HG02981 (cell line): ENCODE results near the gene TIMM17A.
"Not testable (repeated sequence)": the region's sequence is repeated elsewhere in the genome, so short reads cannot be mapped to it uniquely, and the experiment has no call there.

Source experiments
- ATAC-seq: cut with Tn5 transposase; IDR thresholded peaks from one replicate; pipeline ENCODE4 v1.9.1; 2021; ENCODE audit warnings: mild to moderate bottlenecking, moderate library complexity; ENCODE audit not compliant: unreplicated experiment

Gene TIMM17A

DNA sequence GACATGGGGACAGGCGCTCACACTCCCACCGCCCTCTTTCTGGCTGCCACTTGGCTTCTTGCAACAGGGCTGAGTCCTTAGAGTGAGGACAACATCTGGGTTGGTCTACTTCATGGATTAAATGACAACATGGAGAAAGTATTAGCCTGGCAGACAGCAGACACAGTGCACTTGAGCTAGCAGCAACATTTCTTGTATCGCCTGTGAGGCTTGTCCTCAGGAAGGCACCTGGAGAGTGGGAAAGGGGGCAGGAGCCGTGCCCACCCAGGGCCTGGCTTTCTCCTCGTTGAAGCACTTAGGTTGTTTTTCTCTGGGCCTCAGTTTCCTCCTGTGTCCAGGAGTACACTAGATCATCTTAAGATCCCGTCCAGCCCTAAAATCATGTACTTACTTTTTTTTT is 58.8 kb downstream of the TIMM17A start:
- ATAC-seq = no peak

DNA sequence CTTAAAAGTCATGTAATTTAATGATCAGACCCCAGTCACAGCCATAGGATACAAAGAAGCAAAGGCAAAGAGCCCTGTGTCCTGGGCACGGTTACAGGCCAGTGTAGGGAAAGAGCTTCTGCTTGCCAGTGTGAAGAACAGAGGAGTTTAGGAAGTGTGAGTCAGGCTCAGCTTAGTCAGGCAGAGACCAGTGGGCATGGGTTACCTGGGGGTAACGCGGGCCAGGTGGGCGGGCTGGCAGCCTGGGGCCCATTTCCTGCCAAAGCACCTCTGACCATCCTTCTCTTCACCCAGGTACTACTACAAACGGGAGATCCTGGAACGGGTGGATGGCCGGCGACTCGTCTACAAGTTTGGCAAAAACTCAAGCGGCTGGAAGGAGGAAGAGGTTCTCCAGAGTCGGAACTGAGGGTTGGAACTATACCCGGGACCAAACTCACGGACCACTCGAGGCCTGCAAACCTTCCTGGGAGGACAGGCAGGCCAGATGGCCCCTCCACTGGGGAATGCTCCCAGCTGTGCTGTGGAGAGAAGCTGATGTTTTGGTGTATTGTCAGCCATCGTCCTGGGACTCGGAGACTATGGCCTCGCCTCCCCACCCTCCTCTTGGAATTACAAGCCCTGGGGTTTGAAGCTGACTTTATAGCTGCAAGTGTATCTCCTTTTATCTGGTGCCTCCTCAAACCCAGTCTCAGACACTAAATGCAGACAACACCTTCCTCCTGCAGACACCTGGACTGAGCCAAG is 59.8 kb downstream of the TIMM17A start:
- no peak for ATAC-seq

DNA sequence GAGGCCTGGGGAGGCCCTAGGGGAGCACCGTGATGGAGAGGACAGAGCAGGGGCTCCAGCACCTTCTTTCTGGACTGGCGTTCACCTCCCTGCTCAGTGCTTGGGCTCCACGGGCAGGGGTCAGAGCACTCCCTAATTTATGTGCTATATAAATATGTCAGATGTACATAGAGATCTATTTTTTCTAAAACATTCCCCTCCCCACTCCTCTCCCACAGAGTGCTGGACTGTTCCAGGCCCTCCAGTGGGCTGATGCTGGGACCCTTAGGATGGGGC is 60.3 kb downstream of the TIMM17A start:
- no peak for ATAC-seq

DNA sequence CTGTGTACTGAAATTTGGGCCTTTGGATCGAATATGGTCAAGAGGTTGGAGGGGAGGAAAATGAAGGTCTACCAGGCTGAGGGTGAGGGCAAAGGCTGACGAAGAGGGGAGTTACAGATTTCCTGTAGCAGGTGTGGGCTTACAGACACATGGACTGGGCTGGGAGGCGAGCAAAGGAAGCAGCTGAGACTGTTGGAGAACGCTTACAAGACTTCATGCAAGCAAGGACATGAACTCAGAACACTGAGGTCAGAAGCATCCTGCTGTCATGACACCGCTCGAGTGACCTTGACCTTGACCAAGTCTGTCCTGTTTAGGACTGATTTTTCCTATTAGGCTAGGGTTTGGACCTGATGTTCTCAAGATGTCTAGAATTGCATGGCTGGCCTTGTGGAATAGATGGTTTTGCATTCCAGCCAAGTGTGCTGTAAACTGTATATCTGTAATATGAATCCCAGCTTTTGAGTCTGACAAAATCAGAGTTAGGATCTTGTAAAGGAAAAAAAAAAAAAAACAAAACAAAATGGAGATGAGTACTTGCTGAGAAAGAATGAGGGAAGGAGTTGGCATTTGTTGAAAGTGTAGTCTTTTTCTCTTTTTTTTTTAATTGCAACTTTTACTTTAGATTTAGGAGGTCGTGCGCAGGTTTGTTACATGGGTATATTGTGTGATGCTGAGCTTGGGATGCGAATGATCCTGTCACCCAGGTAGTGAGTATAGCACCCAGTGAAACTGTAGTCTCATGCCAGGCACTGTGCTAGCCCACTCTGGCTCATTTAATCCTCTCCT is 60.9 kb downstream of the TIMM17A start:
- no peak for ATAC-seq

DNA sequence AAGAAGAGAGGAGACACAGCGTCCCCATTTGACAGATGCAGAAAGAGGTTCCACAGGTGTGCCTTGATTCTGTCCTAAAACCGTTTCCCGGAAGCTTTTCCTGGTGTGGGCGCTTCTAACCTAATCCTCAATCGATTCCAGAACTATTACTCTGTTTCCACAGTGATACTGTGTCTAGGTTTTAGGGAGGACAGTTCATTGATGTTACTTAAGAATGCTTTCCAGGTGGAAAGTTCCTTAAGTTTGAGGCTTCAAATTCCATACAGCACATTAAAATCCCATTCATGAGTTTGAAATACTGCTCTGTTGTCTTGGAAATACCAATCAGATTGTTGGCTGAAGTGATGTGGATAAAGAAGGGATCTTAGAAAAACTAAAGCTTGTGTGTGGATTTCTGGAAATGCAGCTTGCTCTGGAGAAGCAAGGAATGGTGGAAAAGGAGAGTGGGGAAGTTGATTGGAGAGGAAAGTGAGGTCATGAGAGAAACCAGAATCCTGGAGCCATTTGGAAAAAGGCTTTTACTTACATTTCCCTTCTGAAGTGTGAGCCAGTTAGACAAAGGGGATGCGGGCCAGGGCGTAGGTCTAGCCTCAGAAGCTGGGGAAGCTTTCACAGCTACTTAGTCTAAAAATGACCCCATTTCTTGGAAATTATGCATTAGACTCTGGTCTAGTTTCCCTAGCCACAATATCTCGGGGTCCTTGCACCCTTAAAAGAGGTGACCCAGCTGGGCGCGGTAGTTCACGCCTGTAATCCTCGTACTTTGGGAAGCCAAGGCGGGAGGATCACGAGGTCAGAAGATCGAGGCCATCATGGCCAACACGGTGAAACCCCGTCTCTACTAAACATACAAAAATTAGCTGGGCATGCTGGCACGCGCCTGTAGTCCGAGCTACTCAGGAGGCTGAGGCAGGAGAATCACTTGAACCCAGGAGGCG is 61.8 kb downstream of the TIMM17A start:
- ATAC-seq = no peak

DNA sequence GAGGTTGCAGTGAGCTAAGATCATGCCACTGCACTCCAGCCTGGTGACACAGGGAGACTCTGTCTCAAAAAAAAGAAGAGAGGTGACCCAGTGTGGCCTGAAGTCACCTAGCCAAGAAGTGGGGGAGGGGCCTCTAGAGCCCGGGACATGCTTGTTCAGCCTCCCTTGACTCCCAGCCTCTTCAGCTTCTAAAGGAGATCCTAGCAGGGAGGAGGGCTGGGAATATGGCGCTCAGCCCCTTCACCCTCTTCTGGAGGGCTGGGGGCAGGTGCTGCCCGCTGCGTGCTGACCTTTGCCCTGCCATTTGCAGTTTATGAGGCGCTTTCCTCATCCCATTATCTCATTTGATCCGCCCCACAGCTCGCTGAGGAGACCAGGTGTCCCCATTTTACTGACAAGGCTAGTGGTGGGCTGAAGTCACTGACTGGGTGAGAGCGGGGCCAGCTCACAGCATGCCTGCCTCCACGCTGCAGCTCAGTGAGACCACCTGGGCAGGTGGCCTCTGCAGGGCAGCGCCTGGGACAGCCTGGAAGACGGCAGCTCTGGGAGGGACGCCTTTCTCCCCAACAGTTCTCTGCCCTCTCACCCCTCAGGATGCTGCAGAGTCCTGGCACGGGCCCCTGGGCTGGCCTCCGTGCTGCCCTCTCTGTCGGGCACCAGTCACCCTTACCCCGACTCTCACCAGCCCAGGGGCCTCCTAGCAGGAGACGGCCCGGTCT is 62.6 kb downstream of the TIMM17A start:
- no peak for ATAC-seq

- ATAC-seq = no peak
Observed at GRCh38 chr1:202018468-202019234, 63.3 kb downstream of the TIMM17A start.

GRCh38 chr1:202019235-202019558 is 63.9 kb downstream of the TIMM17A start:
- not testable (repeated sequence) for ATAC-seq
